Measurements from ENCODE around the gene VEGFC. TPM values are rescaled to one million over a fixed set of nuclear protein-coding genes. Genes with fewer than 3 reads are reported as not detected.

The VEGFC gene
- total and polyA plus RNA-seq, 10 of the 15 experiments (the other 5 are each of a cell fraction or from before 2014, with no cell fraction given), result 0.03 to 0.04 TPM; not detected in 8

DNA sequence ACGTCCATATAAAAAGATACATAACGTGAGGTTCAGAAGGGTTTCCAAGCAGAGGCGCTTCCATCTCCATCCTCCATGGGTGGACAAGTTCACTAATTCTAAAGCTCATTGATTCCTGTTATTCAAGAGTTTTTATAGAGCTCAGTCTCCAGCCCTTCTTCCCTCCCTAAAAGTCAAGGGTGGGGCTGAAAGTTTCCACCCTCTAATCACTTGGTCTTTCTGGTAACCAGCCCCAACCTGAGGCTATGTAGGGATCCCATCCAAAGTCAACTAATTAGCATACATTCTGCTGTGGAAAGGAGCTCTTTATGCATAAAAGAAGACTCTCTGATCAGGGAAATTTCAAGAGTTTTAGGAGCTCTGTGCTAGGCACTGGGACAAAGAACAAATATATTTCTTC, 46.9 kb upstream of the VEGFC start:
- in situ Hi-C loops (cut with MboI) (no loop called here), intact Hi-C loops (cut with micrococcal nuclease; ENCODE audit: unreplicated experiment) (no loop called here)
- no peak overlapping the region for H2AFZ ChIP-seq (ENCODE audit: control insufficient read depth, low read depth, low read length)
- H3K27ac ChIP-seq (ENCODE audit: control insufficient read depth, insufficient read depth), result no peak overlapping the region
- no peaks in the 10 kb centered on the region for H3K27me3 ChIP-seq (replicated peaks in 1 of 2; ENCODE audit: control insufficient read depth in 2 of 2, insufficient read depth in 2 of 2, low read length in 1 of 2)
- 28% methylated on average over 3 of the region's 3 CpGs for WGBS (ENCODE audit: insufficient coverage, insufficient replicate concordance, low lambda C conversion rate, missing lambda C conversion rate)
- FAIRE-seq (no peak), DNase-seq (ENCODE audit: low read depth, low spot score) (no peak), ATAC-seq (no peak)
- SMC1A ChIA-PET (ENCODE audit: uncharacterized antibody, unreplicated experiment), result no interaction called here
- POLR2A ChIA-PET, result no interaction called here
- TF ChIP-seq HDGF (IDR thresholded peaks at IDR 0.05) (no peak), PAX8 (IDR thresholded peaks at IDR 0.05) (no peak), HCFC1 (IDR thresholded peaks at IDR 0.05; ENCODE audit: low read length) (no peak), MTA2 (IDR thresholded peaks at IDR 0.05; ENCODE audit: low read depth) (no peak), CREB1 (IDR thresholded peaks at IDR 0.05; ENCODE audit: low read depth) (no peak), ESRRA (IDR thresholded peaks at IDR 0.05; ENCODE audit: low read length) (no peak), ZBED1 (IDR thresholded peaks at IDR 0.05; ENCODE audit: borderline replicate concordance) (no peak), EGR1 (IDR thresholded peaks at IDR 0.05; ENCODE audit: borderline replicate concordance in 1 of 2, low read depth in 2 of 2, low read length in 2 of 2) (no peak)
- TF ChIP-seq, protein P1, sequence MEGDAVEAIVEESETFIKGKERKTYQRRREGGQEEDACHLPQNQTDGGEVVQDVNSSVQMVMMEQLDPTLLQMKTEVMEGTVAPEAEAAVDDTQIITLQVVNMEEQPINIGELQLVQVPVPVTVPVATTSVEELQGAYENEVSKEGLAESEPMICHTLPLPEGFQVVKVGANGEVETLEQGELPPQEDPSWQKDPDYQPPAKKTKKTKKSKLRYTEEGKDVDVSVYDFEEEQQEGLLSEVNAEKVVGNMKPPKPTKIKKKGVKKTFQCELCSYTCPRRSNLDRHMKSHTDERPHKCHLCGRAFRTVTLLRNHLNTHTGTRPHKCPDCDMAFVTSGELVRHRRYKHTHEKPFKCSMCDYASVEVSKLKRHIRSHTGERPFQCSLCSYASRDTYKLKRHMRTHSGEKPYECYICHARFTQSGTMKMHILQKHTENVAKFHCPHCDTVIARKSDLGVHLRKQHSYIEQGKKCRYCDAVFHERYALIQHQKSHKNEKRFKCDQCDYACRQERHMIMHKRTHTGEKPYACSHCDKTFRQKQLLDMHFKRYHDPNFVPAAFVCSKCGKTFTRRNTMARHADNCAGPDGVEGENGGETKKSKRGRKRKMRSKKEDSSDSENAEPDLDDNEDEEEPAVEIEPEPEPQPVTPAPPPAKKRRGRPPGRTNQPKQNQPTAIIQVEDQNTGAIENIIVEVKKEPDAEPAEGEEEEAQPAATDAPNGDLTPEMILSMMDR (IDR thresholded peaks at IDR 0.05 in 2 of 3, conservative IDR thresholded peaks at IDR 0.05 in 1 of 3; ENCODE audit: control insufficient read depth in 2 of 3, extremely low read depth in 1 of 3, insufficient read depth in 1 of 3, low read depth in 3 of 3, low read length in 3 of 3), result no peak
- TF ChIP-seq, protein P2, sequence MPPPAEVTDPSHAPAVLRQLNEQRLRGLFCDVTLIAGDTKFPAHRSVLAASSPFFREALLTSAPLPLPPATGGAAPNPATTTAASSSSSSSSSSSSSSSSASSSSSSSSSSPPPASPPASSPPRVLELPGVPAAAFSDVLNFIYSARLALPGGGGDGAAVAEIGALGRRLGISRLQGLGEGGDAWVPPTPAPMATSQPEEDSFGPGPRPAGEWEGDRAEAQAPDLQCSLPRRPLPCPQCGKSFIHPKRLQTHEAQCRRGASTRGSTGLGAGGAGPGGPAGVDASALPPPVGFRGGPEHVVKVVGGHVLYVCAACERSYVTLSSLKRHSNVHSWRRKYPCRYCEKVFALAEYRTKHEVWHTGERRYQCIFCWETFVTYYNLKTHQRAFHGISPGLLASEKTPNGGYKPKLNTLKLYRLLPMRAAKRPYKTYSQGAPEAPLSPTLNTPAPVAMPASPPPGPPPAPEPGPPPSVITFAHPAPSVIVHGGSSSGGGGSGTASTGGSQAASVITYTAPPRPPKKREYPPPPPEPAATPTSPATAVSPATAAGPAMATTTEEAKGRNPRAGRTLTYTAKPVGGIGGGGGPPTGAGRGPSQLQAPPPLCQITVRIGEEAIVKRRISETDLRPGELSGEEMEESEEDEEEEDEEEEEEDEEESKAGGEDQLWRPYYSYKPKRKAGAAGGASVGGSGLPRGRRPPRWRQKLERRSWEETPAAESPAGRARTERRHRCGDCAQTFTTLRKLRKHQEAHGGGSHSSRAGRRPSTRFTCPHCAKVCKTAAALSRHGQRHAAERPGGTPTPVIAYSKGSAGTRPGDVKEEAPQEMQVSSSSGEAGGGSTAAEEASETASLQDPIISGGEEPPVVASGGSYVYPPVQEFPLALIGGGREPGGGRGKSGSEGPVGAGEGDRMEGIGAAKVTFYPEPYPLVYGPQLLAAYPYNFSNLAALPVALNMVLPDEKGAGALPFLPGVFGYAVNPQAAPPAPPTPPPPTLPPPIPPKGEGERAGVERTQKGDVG (CRISPR knock-in tag; IDR thresholded peaks at IDR 0.05), result no peak
- TF ChIP-seq, protein P3, sequence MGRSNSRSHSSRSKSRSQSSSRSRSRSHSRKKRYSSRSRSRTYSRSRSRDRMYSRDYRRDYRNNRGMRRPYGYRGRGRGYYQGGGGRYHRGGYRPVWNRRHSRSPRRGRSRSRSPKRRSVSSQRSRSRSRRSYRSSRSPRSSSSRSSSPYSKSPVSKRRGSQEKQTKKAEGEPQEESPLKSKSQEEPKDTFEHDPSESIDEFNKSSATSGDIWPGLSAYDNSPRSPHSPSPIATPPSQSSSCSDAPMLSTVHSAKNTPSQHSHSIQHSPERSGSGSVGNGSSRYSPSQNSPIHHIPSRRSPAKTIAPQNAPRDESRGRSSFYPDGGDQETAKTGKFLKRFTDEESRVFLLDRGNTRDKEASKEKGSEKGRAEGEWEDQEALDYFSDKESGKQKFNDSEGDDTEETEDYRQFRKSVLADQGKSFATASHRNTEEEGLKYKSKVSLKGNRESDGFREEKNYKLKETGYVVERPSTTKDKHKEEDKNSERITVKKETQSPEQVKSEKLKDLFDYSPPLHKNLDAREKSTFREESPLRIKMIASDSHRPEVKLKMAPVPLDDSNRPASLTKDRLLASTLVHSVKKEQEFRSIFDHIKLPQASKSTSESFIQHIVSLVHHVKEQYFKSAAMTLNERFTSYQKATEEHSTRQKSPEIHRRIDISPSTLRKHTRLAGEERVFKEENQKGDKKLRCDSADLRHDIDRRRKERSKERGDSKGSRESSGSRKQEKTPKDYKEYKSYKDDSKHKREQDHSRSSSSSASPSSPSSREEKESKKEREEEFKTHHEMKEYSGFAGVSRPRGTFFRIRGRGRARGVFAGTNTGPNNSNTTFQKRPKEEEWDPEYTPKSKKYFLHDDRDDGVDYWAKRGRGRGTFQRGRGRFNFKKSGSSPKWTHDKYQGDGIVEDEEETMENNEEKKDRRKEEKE (IDR thresholded peaks at IDR 0.05), result no peak
- TF ChIP-seq, protein P4, sequence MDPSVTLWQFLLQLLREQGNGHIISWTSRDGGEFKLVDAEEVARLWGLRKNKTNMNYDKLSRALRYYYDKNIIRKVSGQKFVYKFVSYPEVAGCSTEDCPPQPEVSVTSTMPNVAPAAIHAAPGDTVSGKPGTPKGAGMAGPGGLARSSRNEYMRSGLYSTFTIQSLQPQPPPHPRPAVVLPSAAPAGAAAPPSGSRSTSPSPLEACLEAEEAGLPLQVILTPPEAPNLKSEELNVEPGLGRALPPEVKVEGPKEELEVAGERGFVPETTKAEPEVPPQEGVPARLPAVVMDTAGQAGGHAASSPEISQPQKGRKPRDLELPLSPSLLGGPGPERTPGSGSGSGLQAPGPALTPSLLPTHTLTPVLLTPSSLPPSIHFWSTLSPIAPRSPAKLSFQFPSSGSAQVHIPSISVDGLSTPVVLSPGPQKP (IDR thresholded peaks at IDR 0.05; ENCODE audit: low read depth, low read length), result no peak
- no TSS peak for BruUV-seq (replicated peaks)
- no peaks in the 10 kb centered on the region for H3K9me3 ChIP-seq (replicated peaks; ENCODE audit: control insufficient read depth, insufficient read depth, low read length)
- RAD21 ChIA-PET (ENCODE audit: unreplicated experiment), result no interaction called here
- CTCF ChIA-PET, result no interaction called here
- H3K4me2 ChIP-seq (ENCODE audit: control insufficient read depth, insufficient read depth), result no peak overlapping the region
- no peaks in the 10 kb centered on the region for H4K20me1 ChIP-seq (ENCODE audit: control insufficient read depth, insufficient read depth)
- no peaks in the 10 kb centered on the region for H3K36me3 ChIP-seq (ENCODE audit: control insufficient read depth in 2 of 2, insufficient read depth in 2 of 2, low read length in 1 of 2)
- H3K4me1 ChIP-seq (ENCODE audit: control insufficient read depth, insufficient read depth, low read length), result no peaks in the 10 kb centered on the region
- no peak overlapping the region for H3K4me3 ChIP-seq
- no peak overlapping the region for H3K9ac ChIP-seq (ENCODE audit: control insufficient read depth, insufficient read depth, low read length)
- H3K79me2 ChIP-seq (ENCODE audit: control insufficient read depth, insufficient read depth, low read length), result no peaks in the 10 kb centered on the region
